Measurements from ENCODE around the gene DLGAP1.
"Not testable (repeated sequence)": the region's sequence is repeated elsewhere in the genome, so short reads cannot be mapped to it uniquely, and the experiment has no call there.

The DLGAP1 gene

DNA sequence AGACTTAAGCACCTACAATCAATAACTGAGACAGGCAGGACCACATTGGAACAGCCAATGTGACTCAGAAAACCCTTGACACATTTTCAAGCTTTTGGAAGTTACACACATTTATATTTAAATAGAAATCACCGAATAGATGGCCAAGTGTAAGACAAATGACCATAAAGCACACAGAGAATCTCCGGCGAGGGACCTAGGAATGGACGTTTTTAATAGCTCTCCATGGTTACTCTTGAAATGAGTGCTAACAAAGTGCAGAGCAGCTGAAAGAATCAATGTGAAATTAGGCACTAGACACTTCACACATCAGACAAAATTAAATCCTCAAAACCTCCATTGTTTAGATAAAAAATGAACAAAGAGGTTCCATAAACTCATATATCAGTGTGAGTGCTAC is 376.9 kb downstream of the DLGAP1 start:
- DNase-seq (ENCODE audit: low read depth in 2 of 2): no peak

DNA sequence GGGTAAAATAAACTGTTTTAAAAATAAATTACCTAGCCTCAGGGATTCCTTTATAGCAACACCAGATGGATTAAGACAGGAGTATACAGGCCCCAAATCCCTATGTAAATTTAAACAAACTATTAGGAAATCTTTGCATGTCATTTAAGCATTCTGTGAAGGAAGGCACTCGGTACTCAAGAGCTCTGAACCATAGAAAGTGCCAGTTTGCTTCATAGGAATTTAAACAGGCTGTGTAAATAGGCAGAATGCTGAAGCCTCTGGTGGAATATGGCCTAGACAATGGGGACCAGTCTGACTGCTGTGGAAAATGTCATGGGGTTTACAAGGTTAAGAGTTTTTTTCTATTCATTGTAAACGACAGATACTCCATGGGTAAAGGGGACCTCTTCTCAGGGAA is 377.4 kb downstream of the DLGAP1 start:
- no peak for DNase-seq (ENCODE audit: low read depth in 2 of 2)

DNA sequence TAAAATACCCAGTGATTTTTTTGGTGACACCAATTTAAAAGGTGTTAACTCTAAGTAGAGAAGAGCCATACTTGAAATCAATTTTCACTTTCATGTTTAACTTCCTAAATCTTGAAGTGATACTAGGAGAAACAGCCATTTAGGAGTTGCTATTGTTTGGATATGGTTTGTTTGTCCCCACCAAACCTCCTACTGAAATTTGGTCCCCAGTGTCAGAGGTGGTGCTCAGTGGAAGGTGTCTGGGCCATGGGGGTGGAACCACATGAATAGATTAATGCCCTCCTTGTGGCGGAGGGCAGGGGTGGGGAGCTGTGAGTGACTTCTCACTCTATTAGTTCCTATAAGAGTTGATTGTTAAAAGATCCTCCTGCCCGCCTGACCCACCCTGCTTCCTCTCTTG is 377.9 kb downstream of the DLGAP1 start:
- DNase-seq (ENCODE audit: low read depth in 2 of 2): no peak

DNA sequence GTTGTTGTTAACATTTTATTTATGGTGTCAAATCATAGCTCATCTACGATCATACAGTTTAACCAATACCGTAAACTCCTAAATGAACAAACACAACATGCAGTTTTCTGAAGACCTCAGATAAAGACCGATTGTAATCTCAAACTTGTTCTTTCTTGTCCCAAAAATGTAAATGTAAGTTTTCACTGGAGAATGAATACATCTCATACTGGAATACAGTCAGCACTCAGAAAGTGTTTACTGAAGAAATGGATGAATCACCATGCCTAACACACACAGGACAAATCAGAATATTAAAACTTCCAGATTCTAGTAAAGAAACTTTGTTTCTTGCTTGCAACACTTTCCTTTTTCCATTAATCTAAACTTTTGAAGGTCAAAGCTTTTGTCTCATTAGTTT is 380.5 kb downstream of the DLGAP1 start:
- DNase-seq (ENCODE audit: low read depth in 2 of 2): no peak

DNA sequence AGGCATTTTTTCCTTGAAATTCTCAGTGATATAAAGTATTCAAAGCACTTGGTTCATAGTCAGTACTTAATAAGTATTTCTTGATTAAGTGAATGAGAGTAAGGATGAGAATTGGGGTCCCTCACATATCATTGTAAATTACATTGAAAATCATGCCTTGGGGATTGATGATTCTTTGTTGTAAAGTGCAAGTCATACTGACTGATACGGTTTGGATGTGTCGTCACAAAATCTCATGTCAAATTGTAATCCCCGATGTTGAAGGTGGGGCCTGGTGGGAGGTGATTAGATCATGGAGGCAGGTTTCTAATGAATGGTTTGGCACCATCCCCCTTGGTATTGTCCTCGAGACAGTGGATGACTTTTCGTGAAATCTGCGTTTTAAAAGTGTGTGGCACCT is 385.9 kb downstream of the DLGAP1 start:
- no peak for DNase-seq (ENCODE audit: low read depth in 2 of 2)

GRCh38 chr18:4068552-4069158 is 386.5 kb downstream of the DLGAP1 start:
- peak in 1 of 2 donors; percentile 7 for DNase-seq (ENCODE audit: low read depth in 2 of 2)

DNA sequence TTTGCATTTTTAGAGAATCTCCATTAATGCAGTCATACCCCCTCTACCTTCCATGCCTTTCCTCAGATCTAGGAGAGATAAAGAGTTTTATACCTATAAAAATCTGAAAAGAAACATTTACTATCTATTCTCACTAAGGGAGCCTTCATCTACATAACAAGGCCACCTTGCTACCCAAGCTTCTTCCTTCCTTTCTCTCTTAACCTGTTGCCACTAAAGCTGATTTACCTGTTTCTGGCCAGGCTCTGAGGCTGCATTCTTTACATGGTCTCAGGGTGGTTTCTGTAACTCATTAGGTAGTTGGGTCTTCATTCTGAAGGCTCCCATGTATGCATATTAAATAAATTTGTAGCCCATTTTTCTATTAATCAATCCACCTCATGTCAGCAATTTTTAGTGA is 391.6 kb downstream of the DLGAP1 start:
- DNase-seq (ENCODE audit: low read depth in 2 of 2): no peak

DNA sequence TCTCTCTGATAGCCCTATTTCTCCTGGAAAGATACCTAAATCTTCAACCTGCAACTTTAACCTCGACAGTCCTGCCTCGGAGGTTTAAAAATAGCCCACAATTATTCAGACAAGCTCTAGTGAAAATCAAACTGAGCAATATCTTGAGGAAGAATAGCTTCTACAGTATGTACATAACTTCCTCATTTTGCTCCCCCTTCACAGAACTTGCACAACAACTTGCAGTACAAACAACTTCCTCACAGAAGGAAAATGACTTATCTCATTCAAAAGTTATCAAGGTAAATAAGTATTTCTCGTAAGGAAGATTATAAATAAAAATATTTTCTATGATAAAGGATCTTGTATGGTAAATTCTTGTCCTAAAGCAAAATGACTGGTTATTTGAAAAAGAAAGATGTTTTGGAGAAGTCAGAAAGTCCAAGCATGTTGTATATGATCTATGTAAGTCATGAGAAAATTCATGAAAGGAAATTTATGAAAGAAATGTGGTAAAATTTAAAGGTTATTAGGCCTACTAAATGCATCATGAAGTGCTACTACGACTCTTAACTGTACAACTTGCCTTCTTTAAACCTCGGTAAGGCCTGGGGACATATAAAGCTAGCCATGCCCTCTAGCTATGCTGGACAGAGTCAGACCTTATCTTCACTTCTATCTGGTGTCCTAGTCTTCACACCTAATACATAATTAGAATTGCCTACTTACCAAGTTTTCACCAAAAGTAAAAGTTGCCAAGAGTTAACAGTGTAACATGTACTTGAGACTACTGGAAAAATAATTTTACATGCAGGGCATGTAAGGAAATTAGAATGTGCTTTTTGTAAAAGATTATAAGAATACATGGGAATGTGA is 394.5 kb downstream of the DLGAP1 start:
- no peak for DNase-seq (ENCODE audit: low read depth in 2 of 2)

DNA sequence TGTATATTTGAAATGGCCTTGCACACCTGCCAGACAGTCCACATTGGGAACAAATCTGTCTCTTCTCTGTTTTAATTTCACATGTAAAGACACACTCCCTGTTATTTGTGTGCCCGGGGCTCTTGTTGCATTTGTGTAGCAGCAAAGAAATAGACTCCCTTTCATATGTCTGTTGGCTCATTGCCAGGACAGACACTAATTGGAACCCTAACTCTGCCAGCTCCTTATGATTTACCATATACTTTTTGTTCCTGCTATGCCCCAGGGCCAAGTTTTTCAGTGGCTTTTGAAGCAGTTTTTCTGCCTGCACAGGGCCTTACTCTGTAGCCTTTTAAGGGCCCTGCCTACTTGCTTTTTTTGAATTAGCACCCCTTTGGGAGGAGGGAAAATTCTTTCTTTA is 396.9 kb downstream of the DLGAP1 start:
- no peak for DNase-seq (ENCODE audit: low read depth in 2 of 2)

- DNase-seq (ENCODE audit: low read depth in 2 of 2): no peak
These were observed 414.6 kb downstream of the DLGAP1 start for GRCh38 chr18:4040391-4041092.

GRCh38 chr18:4035521-4035920 is 419.6 kb downstream of the DLGAP1 start:
- no peak for DNase-seq (ENCODE audit: low read depth in 2 of 2)

DNA sequence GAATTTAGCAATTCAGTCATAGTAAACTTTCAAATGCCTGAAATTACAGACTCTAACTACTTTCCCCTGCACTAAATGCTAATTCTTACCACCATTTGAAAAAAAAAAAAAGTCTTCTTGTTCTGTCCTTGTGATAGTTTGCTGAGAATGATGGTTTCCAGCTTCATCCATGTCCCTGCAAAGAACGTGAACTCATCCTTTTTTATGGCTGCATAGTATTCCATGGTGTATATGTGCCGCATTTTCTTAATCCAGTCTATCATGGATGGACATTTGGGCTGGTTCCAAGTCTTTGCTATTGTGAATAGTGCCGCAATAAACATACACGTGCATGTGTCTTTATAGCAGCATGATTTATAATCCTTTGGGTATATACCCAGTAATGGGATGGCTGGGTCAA is 420.3 kb downstream of the DLGAP1 start:
- DNase-seq (ENCODE audit: low read depth in 2 of 2): not testable (repeated sequence)

- no peak for DNase-seq (ENCODE audit: low read depth in 2 of 2)
These were observed 428.6 kb downstream of the DLGAP1 start for GRCh38 chr18:4026542-4026941.

DNA sequence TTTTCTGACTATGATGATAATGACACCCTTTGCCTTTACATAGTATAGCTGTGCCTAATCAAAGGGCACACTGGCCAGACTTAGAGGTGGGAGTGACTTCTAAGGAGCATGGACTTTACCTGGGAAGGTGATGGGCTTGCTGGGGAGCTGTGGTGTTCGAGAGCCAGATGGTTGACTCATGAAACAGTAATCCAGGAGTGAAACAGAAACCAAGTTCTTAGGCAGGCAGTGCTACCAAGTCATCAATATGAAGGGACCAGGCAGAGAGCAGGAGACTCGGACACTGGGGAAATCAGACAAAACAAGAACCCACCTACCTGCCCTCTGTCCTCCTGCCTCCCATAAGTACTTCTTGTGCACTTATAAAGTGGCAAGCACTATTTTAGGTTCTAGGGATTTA is 430.4 kb downstream of the DLGAP1 start:
- no peak for DNase-seq (ENCODE audit: low read depth in 2 of 2)

DNA sequence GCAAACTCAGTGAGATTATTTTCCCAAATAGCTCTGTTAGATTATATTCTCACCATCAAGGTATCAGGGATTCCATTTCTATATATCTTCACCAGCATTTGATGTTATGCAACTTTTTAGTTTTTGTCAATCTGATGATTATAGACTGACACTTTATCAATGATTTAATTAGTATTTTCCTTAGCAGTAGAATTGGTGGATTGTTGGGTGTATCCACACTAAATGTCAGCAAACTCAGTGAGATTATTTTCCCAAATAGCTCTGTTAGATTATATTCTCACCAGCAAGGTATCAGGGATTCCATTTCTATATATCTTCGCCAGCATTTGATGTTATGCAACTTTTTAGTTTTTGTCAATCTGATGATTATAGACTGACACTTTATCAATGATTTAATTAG is 432.4 kb downstream of the DLGAP1 start:
- DNase-seq (ENCODE audit: low read depth in 2 of 2): not testable (repeated sequence)

GRCh38 chr18:4020026-4020425 is 435.1 kb downstream of the DLGAP1 start:
- no peak for DNase-seq (ENCODE audit: low read depth in 2 of 2)

DNA sequence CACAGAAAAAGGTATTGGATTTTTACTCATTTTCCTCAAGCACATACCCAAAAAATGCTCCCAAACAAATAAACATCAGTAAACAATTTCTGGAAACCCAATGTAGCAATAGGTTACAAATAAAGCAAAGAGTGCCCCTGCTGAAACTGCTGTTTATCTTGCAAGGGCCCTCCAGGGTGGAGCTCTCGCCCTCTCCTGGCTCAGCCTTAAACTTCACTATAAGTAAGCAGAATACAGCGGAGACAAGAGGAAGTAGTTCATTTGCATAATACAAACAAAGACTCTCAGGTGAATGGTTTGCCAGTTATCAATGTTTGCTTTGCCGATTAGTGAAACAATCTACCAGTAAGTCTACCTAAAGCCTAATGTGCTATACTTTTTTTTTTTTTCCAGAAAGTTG is 437.6 kb downstream of the DLGAP1 start:
- no peak for DNase-seq (ENCODE audit: low read depth in 2 of 2)

- no peak for DNase-seq (ENCODE audit: low read depth in 2 of 2)
These were observed 438.6 kb downstream of the DLGAP1 start for GRCh38 chr18:4016391-4017049.

DNA sequence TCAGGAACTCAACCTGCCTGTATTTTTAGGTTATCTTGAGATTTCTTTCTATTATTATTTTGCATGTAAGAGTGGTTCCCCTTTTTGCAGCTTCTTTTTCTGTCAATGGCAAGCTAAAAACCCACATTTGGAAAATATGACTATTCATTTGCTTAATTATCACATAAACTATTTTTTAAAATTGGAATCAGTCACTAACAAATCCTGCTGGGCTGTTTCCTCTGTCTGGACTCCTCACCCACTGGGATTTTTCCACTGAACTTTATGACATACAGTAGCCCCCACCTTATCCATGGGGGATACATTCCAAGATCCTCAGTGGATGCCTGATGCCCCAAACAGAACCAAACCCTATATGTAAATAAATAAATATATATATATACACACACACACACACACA is 447.3 kb downstream of the DLGAP1 start:
- no peak for DNase-seq (ENCODE audit: low read depth in 2 of 2)

- no peak for DNase-seq (ENCODE audit: low read depth in 2 of 2)
These were observed 450.8 kb downstream of the DLGAP1 start for GRCh38 chr18:4004183-4004829.

- no peak for DNase-seq (ENCODE audit: low read depth in 2 of 2)
These were observed 456.3 kb downstream of the DLGAP1 start for GRCh38 chr18:3998698-3999333.

Measured in stimulated activated CD4-positive, alpha-beta T cell treated with anti-CD3 and anti-CD28 coated beads, Interleukin-1b, Interleukin-23, amount 100 ng/mL, for 1 hour (primary cell).